OCI-M1 (cell line): ENCODE results near the gene RABGEF1.
"Not testable (repeated sequence)": the region's sequence is repeated elsewhere in the genome, so short reads cannot be mapped to it uniquely, and the experiment has no call there.

Experiments used
- DNase-seq: peaks from one replicate; lab custom pipeline; 2025; lab: John Stamatoyannopoulos, UW

The RABGEF1 gene

GRCh38 chr7:66815186-66815875 lies 74.8 kb downstream of the RABGEF1 start:
- DNase-seq, result not testable (repeated sequence)

- no peak for DNase-seq
Observed at GRCh38 chr7:66815951-66816350, 75.4 kb downstream of the RABGEF1 start.

- DNase-seq, result not testable (repeated sequence)
Observed at GRCh38 chr7:66816658-66817057, 76.1 kb downstream of the RABGEF1 start.

GRCh38 chr7:66817208-66817795 lies 76.8 kb downstream of the RABGEF1 start:
- peak; percentile 67 for DNase-seq

GRCh38 chr7:66817956-66818355 lies 77.4 kb downstream of the RABGEF1 start:
- DNase-seq, result not testable (repeated sequence)

GRCh38 chr7:66824041-66824440 lies 83.5 kb downstream of the RABGEF1 start:
- DNase-seq, result no peak

GRCh38 chr7:66825538-66825937 lies 85.0 kb downstream of the RABGEF1 start:
- peak; percentile 93 for DNase-seq

- no peak for DNase-seq
Observed at GRCh38 chr7:66826649-66827048, 86.1 kb downstream of the RABGEF1 start.

GRCh38 chr7:66830976-66831375 lies 90.4 kb downstream of the RABGEF1 start:
- not testable (repeated sequence) for DNase-seq

GRCh38 chr7:66832531-66833351 lies 92.2 kb downstream of the RABGEF1 start:
- DNase-seq, result no peak

GRCh38 chr7:66837007-66837406 lies 96.5 kb downstream of the RABGEF1 start:
- peak; percentile 92 for DNase-seq

GRCh38 chr7:66837661-66838060 lies 97.1 kb downstream of the RABGEF1 start:
- no peak for DNase-seq

GRCh38 chr7:66839814-66840213 lies 99.3 kb downstream of the RABGEF1 start:
- no peak for DNase-seq

GRCh38 chr7:66840316-66840715 lies 99.8 kb downstream of the RABGEF1 start:
- DNase-seq, result no peak

GRCh38 chr7:66841898-66842297 lies 101.4 kb downstream of the RABGEF1 start:
- no peak for DNase-seq

- not testable (repeated sequence) for DNase-seq
Observed at GRCh38 chr7:66843492-66843891, 103.0 kb downstream of the RABGEF1 start.

GRCh38 chr7:66844552-66845378 lies 104.2 kb downstream of the RABGEF1 start:
- peak; percentile 100 for DNase-seq

- DNase-seq, result no peak
Observed at GRCh38 chr7:66845379-66846095, 105.0 kb downstream of the RABGEF1 start.

GRCh38 chr7:66846096-66846445 lies 105.5 kb downstream of the RABGEF1 start:
- DNase-seq, result not testable (repeated sequence)

- not testable (repeated sequence) for DNase-seq
Observed at GRCh38 chr7:66847523-66847855, 107.0 kb downstream of the RABGEF1 start.
